GM19240 (cell line): ENCODE data around the gene RAB6B.

ENCODE experiments used
- DNase-seq: peaks from one replicate; pipeline ENCODE4 v3.0.0; 2011; ENCODE audit warnings: low spot score; ENCODE audit not compliant: insufficient read length

Gene RAB6B

GRCh38 chr3:133775835-133776234, 119.8 kb downstream of the RAB6B start:
- DNase-seq, result no peak

DNA sequence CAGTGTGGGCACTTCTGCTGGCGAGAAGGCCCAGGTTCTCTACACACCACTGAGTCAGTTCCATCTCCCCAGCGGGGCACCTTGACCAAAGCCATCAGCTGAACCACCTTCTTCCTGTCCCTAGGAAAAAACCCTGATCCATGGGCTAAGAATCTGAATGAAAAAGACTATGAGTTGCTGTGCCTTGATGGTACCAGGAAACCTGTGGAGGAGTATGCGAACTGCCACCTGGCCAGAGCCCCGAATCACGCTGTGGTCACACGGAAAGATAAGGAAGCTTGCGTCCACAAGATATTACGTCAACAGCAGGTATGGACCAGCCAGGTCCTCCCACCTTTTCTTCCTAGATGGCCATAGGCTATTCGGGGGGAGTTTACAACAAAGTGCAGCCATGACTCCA, 120.4 kb downstream of the RAB6B start:
- DNase-seq, result no peak
